A673 (cell line): ENCODE data around the gene PLEKHH2. TPM values are rescaled to one million over a fixed set of nuclear protein-coding genes. Genes with fewer than 3 reads are reported as not detected.

Source experiments
- BruUV-seq: library from RNA; stranded (reverse); fragments of 400-500 nt; replicated peaks from 2 replicates; lab custom pipeline; 2021; lab: Mats Ljungman, UMichigan
- CTCF ChIA-PET: fragments of 300-600 bp; sonication (Branson Sonifier 250); formaldehyde crosslinking; loops from one replicate; lab custom pipeline; 2022; ENCODE audit warnings: antibody characterized with exemption; lab: Charles Lee
- POLR2A ChIA-PET: fragments of 300-600 bp; sonication (Branson Sonifier 250); formaldehyde crosslinking; loops from one replicate; lab custom pipeline; 2022; ENCODE audit warnings: antibody characterized with exemption; ENCODE audit not compliant: low non-redundant PET; lab: Charles Lee
- DNase-seq: peaks from one replicate; pipeline ENCODE4 v3.0.0-alpha.2; 2015; ENCODE audit warnings: low spot score
- H3K27ac ChIP-seq: fragments of 200-600 bp; sonication (generic); 2 replicates; pipeline ENCODE4 v1.5.1; 2016; ENCODE audit warnings: mixed run types, low read depth, mild to moderate bottlenecking, mixed read lengths, antibody characterized with exemption, low read length; ENCODE audit not compliant: poor library complexity, severe bottlenecking
- H3K27me3 ChIP-seq: fragments of 200-600 bp; sonication (generic); replicated peaks from 2 replicates; pipeline ENCODE4 v1.6.1; 2017; ENCODE audit warnings: mixed run types, low read depth, mild to moderate bottlenecking, mixed read lengths, antibody characterized with exemption, low read length; ENCODE audit not compliant: insufficient read depth, poor library complexity
- H3K36me3 ChIP-seq: fragments of 200-600 bp; sonication (generic); 2 replicates; pipeline ENCODE4 v1.6.1; 2016; ENCODE audit warnings: mixed run types, mild to moderate bottlenecking, mixed read lengths, antibody characterized with exemption, low read length; ENCODE audit not compliant: insufficient read depth, poor library complexity, severe bottlenecking
- H3K4me1 ChIP-seq: fragments of 200-600 bp; sonication (generic); 2 replicates; pipeline ENCODE4 v1.6.1; 2017; ENCODE audit warnings: mixed run types, mild to moderate bottlenecking, mixed read lengths, antibody characterized with exemption, low read length; ENCODE audit not compliant: insufficient read depth, poor library complexity, severe bottlenecking
- H3K4me3 ChIP-seq: fragments of 200-600 bp; sonication (generic); 2 replicates; pipeline ENCODE4 v1.5.1; 2016; ENCODE audit warnings: low read depth, mixed run types, mild to moderate bottlenecking, mixed read lengths, low read length; ENCODE audit not compliant: poor library complexity, severe bottlenecking
- H3K9me3 ChIP-seq: fragments of 200-600 bp; sonication (generic); 2 replicates; pipeline ENCODE4 v1.6.1; 2016; ENCODE audit warnings: mixed run types, low read depth, mild to moderate bottlenecking, mixed read lengths, antibody characterized with exemption, low read length; ENCODE audit not compliant: poor library complexity, severe bottlenecking
- CTCF ChIP-seq: fragments of 300-800, 200-600 bp; sonication (generic); conservative IDR thresholded peaks from 2 replicates; pipeline ENCODE4 v1.5.1; 2017; ENCODE audit warnings: low read depth, mild to moderate bottlenecking, antibody characterized with exemption, low read length, moderate library complexity, mixed read lengths
- EZH2 ChIP-seq: fragments of 200-600 bp; sonication (generic); IDR thresholded peaks from 2 replicates; pipeline ENCODE4 v1.6.1; 2017; ENCODE audit warnings: borderline replicate concordance, low read depth, mild to moderate bottlenecking, mixed read lengths, antibody characterized with exemption, low read length; ENCODE audit not compliant: poor library complexity, severe bottlenecking
- intact Hi-C: fragments of 100-400 bp; cut with micrococcal nuclease; formaldehyde crosslinking; loops from one replicate; pipeline ENCODE4 v1.10.0; 2022; ENCODE audit not compliant: unreplicated experiment
- total RNA-seq: library from RNA; stranded (reverse); gene quantifications from 2 replicates; pipeline ENCODE4 v1.2.3, GENCODE V29; 2021

The PLEKHH2 gene
- total RNA-seq, 1 experiment from 2014 or later, result 2.2 TPM

- Histone ChIP-seq H3K9me3 (no peaks in the 10 kb centered on the region), H3K4me1 (no peaks in the 10 kb centered on the region), H3K36me3 (no peaks in the 10 kb centered on the region), H3K4me3 (no peak overlapping the region), H3K27ac (no peak overlapping the region), H3K27me3 (no peaks in the 10 kb centered on the region)
- ChIA-PET POLR2A (no interaction called here), CTCF (no interaction called here)
- BruUV-seq, result no TSS peak
- DNase-seq, result no peak
- TF ChIP-seq EZH2 (no peak), CTCF (no peak)
- intact Hi-C loops, result no loop called here
These were observed 62.7 kb downstream of the PLEKHH2 start for GRCh38 chr2:43699761-43700160.

GRCh38 chr2:43701111-43701510 lies 64.1 kb downstream of the PLEKHH2 start:
- no peaks in the 10 kb centered on the region for H3K4me1 ChIP-seq
- intact Hi-C loops, result no loop called here
- H3K9me3 ChIP-seq, result no peaks in the 10 kb centered on the region
- ChIA-PET POLR2A (no interaction called here), CTCF (no interaction called here)
- no peaks in the 10 kb centered on the region for H3K27me3 ChIP-seq
- no peak overlapping the region for H3K4me3 ChIP-seq
- no TSS peak for BruUV-seq
- no peak for DNase-seq
- H3K36me3 ChIP-seq, result no peaks in the 10 kb centered on the region
- TF ChIP-seq CTCF, result no peak
- TF ChIP-seq EZH2, result no peak
- no peak overlapping the region for H3K27ac ChIP-seq

- H3K4me3 ChIP-seq, result no peak overlapping the region
- no peaks in the 10 kb centered on the region for H3K4me1 ChIP-seq
- POLR2A ChIA-PET, result no interaction called here
- no TSS peak for BruUV-seq
- no peaks in the 10 kb centered on the region for H3K27me3 ChIP-seq
- CTCF ChIA-PET, result no interaction called here
- no peaks in the 10 kb centered on the region for H3K9me3 ChIP-seq
- DNase-seq, result peak; percentile 40
- TF ChIP-seq CTCF, result no peak
- no peak for TF ChIP-seq EZH2
- no peak overlapping the region for H3K27ac ChIP-seq
- intact Hi-C loops, result no loop called here
- H3K36me3 ChIP-seq, result no peaks in the 10 kb centered on the region
These were observed 70.4 kb downstream of the PLEKHH2 start for GRCh38 chr2:43707255-43708015.
